SU-DHL-6 (cell line): ENCODE results near the gene WIPI1.

Experiments
- H2AFZ ChIP-seq: fragments of 200-600 bp; sonication (generic); 2 replicates; pipeline ENCODE4 v1.6.1; 2014; ENCODE audit warnings: low read depth, mild to moderate bottlenecking, moderate library complexity, mixed read lengths, antibody characterized with exemption, low read length; ENCODE audit not compliant: severe bottlenecking
- H3F3A ChIP-seq: fragments of 200-600 bp; shearing (Covaris generic); 2 replicates; pipeline ENCODE4 v1.6.0; 2016; ENCODE audit warnings: antibody characterized with exemption, mild to moderate bottlenecking; ENCODE audit not compliant: insufficient read depth
- H3K27ac ChIP-seq: fragments of 200-600 bp; sonication (generic); 2 replicates; pipeline ENCODE4 v1.5.1; 2016; ENCODE audit warnings: low read depth, mild to moderate bottlenecking, low read length, moderate library complexity, mixed read lengths
- H3K27me3 ChIP-seq: fragments of 200-600 bp; sonication (generic), shearing (Covaris generic); 2 replicates; pipeline ENCODE4 v1.6.0; 2014; ENCODE audit warnings: mild to moderate bottlenecking, low read length
- H3K36me3 ChIP-seq: fragments of 200-600 bp; sonication (generic); 2 replicates; pipeline ENCODE4 v1.6.1; 2014; ENCODE audit warnings: mild to moderate bottlenecking, low read length, mixed read lengths
- H3K4me2 ChIP-seq: fragments of 300-600, 200-600 bp; shearing (Covaris generic), sonication (generic); 2 replicates; pipeline ENCODE4 v1.6.0; 2014; ENCODE audit warnings: low read length, low read depth, mild to moderate bottlenecking; ENCODE audit not compliant: poor library complexity, severe bottlenecking
- H3K4me3 ChIP-seq: fragments of 200-600 bp; sonication (generic); 2 replicates; pipeline ENCODE4 v1.5.1; 2014; ENCODE audit warnings: antibody characterized with exemption, low read length, mild to moderate bottlenecking, mixed read lengths; ENCODE audit not compliant: insufficient read depth, poor library complexity, severe bottlenecking
- H3K79me2 ChIP-seq: fragments of 200-600 bp; sonication (generic); 2 replicates; pipeline ENCODE4 v1.6.1; 2014; ENCODE audit warnings: mild to moderate bottlenecking, low read length, moderate library complexity; ENCODE audit not compliant: insufficient read depth
- H3K9ac ChIP-seq: fragments of 200-600 bp; sonication (generic); 2 replicates; pipeline ENCODE4 v1.7.0; 2014; ENCODE audit warnings: mild to moderate bottlenecking, low read length
- H3K9me2 ChIP-seq: fragments of 200-600 bp; sonication (generic); replicated peaks from 2 replicates; pipeline ENCODE4 v1.6.1; 2014; ENCODE audit warnings: low read length; ENCODE audit not compliant: insufficient read depth
- H3K9me3 ChIP-seq: fragments of 200-600 bp; sonication (generic); 2 replicates; pipeline ENCODE4 v1.6.1; 2014; ENCODE audit warnings: low read length, mixed read lengths; ENCODE audit not compliant: insufficient read depth
- H4K20me1 ChIP-seq: fragments of 200-600 bp; sonication (generic); 2 replicates; pipeline ENCODE4 v1.6.1; 2014; ENCODE audit warnings: low read depth, mild to moderate bottlenecking, antibody characterized with exemption, low read length, moderate library complexity, mixed read lengths
- CTCF ChIP-seq: fragments of 200-600 bp; sonication (generic); IDR thresholded peaks from one replicate; pipeline ENCODE4 v1.5.1; 2017; ENCODE audit warnings: antibody characterized with exemption, mild to moderate bottlenecking, low read length, moderate library complexity; ENCODE audit not compliant: insufficient read depth, poor library complexity, severe bottlenecking
- EZH2phosphoT487 ChIP-seq: fragments of 200-600 bp; sonication (generic), shearing (Covaris generic); conservative IDR thresholded peaks from 2 replicates; pipeline ENCODE4 v1.6.1; 2018; ENCODE audit warnings: mild to moderate bottlenecking, antibody characterized with exemption, low read length, moderate library complexity, mixed read lengths

WIPI1 gene

DNA sequence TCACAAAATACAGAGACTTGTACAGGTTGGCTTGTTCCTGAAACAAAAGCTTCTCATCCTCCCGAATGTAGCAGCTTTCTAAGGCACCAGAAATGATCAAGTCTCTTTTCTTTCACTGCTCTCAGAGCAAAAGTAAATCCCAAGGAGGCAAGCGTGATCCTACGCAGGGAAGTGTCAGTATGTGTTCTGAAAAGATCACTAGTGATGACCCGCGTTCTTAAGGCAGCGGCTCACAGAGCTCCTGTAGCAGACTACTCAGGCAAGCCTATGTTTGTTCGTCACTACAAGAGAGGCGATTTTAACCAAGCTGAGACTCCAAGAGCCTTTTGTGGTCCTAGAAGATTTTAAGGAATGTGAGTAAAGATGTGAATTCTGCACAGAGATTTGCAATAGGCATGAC lies 34.5 kb downstream of the WIPI1 start:
- H3K27me3 ChIP-seq = no peaks in the 10 kb centered on the region
- no peak overlapping the region for H2AFZ ChIP-seq
- no peaks in the 10 kb centered on the region for H3K36me3 ChIP-seq
- no peak overlapping the region for H3K4me2 ChIP-seq
- no peaks in the 10 kb centered on the region for H3K9me2 ChIP-seq
- no peak overlapping the region for H3K4me3 ChIP-seq
- TF ChIP-seq EZH2phosphoT487 (no peak), CTCF (no peak)
- no peaks in the 10 kb centered on the region for H3F3A ChIP-seq
- no peak overlapping the region for H3K27ac ChIP-seq
- H3K79me2 ChIP-seq = no peaks in the 10 kb centered on the region
- no peaks in the 10 kb centered on the region for H4K20me1 ChIP-seq
- H3K9ac ChIP-seq = no peak overlapping the region
- no peaks in the 10 kb centered on the region for H3K9me3 ChIP-seq

GRCh38 chr17:68421486-68421885 lies 35.8 kb downstream of the WIPI1 start:
- Histone ChIP-seq H3K4me2 (no peak overlapping the region), H3K4me3 (no peak overlapping the region), H2AFZ (no peak overlapping the region), H3F3A (no peaks in the 10 kb centered on the region), H3K36me3 (no peaks in the 10 kb centered on the region), H3K27ac (no peak overlapping the region), H3K27me3 (no peaks in the 10 kb centered on the region), H3K79me2 (no peaks in the 10 kb centered on the region), H3K9me2 (no peaks in the 10 kb centered on the region), H3K9ac (no peak overlapping the region), H3K9me3 (no peaks in the 10 kb centered on the region), H4K20me1 (no peaks in the 10 kb centered on the region)
- TF ChIP-seq CTCF (no peak), EZH2phosphoT487 (no peak)

- TF ChIP-seq CTCF (no peak), EZH2phosphoT487 (no peak)
- no peak overlapping the region for H3K9ac ChIP-seq
- no peaks in the 10 kb centered on the region for H3K9me2 ChIP-seq
- no peaks in the 10 kb centered on the region for H3K36me3 ChIP-seq
- no peaks in the 10 kb centered on the region for H3F3A ChIP-seq
- no peak overlapping the region for H2AFZ ChIP-seq
- no peak overlapping the region for H3K27ac ChIP-seq
- H3K9me3 ChIP-seq = no peaks in the 10 kb centered on the region
- no peaks in the 10 kb centered on the region for H3K27me3 ChIP-seq
- H3K79me2 ChIP-seq = no peaks in the 10 kb centered on the region
- H4K20me1 ChIP-seq = no peaks in the 10 kb centered on the region
- no peak overlapping the region for H3K4me3 ChIP-seq
- H3K4me2 ChIP-seq = no peak overlapping the region
Measured at GRCh38 chr17:68420065-68420464, 37.2 kb downstream of the WIPI1 start.

- H3K36me3 ChIP-seq = no peaks in the 10 kb centered on the region
- TF ChIP-seq EZH2phosphoT487 (no peak), CTCF (no peak)
- H3K27me3 ChIP-seq = no peaks in the 10 kb centered on the region
Measured at GRCh38 chr17:68418876-68419275, 38.4 kb downstream of the WIPI1 start.

More at GRCh38 chr17:68418876-68419275, 38.4 kb downstream of the WIPI1 start:
- Histone ChIP-seq H3K4me2 (no peak overlapping the region), H3K79me2 (no peaks in the 10 kb centered on the region), H4K20me1 (no peaks in the 10 kb centered on the region), H3K27ac (no peak overlapping the region), H3F3A (no peaks in the 10 kb centered on the region), H3K9me2 (no peaks in the 10 kb centered on the region), H3K4me3 (no peak overlapping the region), H3K9me3 (no peaks in the 10 kb centered on the region), H3K9ac (no peak overlapping the region), H2AFZ (no peak overlapping the region)
